GM12874 (cell line): Measurements from ENCODE around the gene TSPAN8.

Source experiments
- TF ChIP-seq, protein P1 (sequence below): IDR thresholded peaks from 2 replicates; pipeline ENCODE4 v1.5.1; 2011; ENCODE audit warnings: low read depth, mild to moderate bottlenecking, control low read depth, low read length, moderate library complexity; ENCODE audit not compliant: insufficient read depth

TSPAN8 gene

DNA sequence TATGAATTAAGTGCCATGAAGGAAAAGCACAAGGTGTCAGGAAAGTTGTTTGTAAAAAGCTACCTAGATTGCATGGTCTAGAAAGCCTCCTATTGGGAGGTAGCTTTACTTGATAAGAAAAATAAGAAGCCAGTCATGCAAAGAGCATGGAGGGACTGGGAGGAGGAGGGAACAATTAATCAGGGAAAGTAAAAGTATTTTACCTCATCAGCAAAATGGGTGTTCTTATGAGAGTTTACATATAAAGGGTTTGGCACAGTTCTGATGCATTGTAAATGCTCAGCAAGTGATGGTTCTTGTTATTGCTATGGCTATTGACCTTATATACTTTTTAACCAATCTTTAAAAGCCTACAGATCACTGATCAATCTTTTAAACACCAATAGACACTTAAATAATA lies 17.0 kb upstream of the TSPAN8 start:
- TF ChIP-seq, protein P1, sequence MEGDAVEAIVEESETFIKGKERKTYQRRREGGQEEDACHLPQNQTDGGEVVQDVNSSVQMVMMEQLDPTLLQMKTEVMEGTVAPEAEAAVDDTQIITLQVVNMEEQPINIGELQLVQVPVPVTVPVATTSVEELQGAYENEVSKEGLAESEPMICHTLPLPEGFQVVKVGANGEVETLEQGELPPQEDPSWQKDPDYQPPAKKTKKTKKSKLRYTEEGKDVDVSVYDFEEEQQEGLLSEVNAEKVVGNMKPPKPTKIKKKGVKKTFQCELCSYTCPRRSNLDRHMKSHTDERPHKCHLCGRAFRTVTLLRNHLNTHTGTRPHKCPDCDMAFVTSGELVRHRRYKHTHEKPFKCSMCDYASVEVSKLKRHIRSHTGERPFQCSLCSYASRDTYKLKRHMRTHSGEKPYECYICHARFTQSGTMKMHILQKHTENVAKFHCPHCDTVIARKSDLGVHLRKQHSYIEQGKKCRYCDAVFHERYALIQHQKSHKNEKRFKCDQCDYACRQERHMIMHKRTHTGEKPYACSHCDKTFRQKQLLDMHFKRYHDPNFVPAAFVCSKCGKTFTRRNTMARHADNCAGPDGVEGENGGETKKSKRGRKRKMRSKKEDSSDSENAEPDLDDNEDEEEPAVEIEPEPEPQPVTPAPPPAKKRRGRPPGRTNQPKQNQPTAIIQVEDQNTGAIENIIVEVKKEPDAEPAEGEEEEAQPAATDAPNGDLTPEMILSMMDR = no peak

DNA sequence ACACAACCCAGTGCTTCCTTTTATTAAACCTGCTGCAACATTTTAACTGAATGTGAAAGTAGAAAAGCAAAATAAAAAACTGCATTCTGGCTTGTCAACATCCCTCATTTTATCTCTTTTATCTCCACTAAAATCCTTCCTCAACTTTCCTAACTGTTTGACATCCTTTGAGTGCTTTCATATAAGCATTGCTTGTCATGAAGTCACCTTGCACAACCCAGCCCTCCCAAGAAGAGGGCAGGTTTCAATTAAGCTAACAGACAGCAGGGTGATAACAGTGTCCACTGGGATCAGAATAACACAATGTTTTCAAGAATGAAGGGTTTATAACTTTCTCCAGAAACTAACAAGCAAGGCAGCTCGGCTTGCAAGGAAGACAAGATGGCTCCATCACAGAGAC lies 16.3 kb upstream of the TSPAN8 start:
- TF ChIP-seq, protein P1 = no peak

DNA sequence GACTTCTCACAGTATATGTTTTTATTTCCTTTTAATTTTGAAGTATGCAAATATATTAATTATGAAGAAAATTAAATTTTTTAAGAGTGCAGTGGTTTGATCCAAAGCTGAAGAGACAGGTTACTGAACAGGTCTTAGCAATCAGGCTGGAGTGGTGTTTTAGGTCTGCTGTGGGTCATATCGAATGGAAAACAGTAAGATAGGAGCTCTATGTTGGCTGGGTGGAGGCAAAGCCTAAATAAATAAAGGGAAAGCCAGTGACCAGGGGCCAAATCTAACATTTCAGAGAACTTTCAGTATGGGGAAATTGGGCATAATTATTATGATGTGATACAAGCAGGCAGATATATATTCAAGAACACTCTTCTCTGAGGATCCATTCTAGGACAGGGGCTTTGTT lies 12.7 kb upstream of the TSPAN8 start:
- TF ChIP-seq, protein P1 = no peak

DNA sequence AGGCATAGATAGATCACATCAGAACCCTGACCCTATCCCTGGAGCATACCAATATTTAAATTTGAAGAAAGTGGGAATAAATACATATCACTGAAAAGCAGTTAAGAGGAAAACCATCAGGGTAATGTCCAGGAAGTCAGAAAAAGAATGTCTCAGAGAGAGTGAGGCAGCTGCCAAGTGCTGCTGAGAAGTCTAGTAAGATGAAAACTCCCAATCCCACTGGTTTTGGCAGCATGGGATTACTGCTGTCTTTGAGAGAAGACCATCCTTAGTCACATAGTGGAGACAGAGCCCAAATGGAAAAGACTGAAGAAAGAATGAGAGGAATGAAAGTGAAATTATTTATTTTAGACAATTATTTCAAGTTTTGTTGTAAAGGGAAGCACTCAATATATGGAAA lies 11.5 kb upstream of the TSPAN8 start:
- TF ChIP-seq, protein P1 = no peak

DNA sequence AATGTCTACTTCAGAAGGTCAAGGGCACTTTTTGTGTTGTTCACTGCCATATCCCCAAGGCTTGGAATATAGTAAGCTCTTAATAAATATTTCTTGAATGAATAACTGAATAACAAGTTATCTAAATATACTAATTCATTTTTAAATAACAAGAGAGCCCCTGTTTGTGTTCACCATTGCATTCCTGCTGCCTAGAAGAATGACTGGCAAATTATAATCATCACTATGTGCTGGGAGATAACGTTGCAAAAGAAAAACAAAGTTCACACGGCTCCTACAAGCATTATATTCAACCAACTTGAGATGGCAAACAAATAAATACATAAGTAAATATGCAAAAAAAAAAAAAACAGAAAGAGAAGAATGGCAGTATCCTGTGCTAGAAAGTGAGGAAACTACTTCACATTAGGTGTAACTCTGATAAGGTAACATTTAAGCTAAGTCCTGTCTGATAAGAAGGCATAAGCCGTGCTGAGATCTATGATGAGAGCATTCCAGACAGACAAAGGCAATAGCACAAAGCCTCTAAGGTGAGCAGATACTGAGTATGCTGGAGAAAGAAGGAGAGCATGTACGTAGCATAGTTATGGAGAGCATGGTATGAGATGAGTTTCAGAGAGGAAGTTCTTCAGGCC lies 9.2 kb upstream of the TSPAN8 start:
- TF ChIP-seq, protein P1 = no peak

DNA sequence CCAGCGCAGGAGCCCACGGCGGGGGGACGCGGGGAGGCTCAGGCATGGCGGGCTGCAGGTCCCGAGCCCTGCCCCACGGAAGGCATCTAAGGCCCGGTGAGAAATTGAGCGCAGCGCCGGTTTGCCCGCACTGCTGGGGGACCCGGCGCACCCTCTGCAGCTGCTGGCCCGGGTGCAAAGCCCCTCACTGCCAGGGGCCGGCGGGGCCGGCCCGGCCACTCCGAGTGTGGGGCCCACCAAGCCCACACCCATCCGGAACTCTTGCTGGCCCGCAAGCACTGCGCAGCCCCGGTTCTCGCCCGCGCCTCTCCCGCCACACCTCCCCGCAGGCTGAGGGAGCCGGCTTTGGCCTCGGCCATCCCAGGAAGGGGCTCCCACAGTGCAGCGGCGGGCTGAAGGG lies 8.5 kb upstream of the TSPAN8 start:
- TF ChIP-seq, protein P1 = no peak

DNA sequence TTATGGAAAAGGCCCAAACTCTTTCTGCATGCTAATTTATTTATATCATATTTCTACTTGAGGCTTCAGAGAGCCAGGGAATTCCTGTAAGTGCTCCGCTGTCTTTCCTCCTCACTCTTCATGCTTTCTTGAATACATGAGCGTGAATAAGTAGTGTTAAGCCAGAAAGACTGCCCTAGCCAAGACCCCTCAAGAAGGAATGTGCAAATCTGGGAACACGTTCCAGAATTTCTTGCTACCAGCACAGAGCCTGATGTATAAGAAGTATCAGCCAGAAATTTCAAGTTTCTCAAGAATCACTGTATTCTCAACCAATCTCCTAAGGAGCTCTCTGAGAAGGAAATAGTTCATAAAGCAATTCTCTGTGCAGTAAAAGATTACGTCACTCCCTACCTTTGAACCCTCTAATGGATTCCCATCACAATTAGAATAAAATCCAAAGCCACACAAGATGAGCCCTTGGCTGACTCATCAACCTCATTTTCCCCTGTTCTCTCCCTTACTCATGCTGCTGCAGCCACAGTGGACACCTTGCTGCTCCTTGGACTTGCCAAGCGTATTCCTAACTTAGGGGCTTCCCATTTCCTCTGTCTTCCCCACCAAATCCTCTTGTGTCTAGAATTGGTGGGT lies 6.9 kb upstream of the TSPAN8 start:
- TF ChIP-seq, protein P1 = no peak
